WTC11 (cell line): ENCODE results near the gene KCNG3.

Source experiments
- ATF1 ChIP-seq: sonication (generic); formaldehyde crosslinking; IDR thresholded peaks from 2 replicates; pipeline ENCODE4 v1.8.1; 2023; ENCODE audit warnings: mild to moderate bottlenecking, moderate library complexity, missing genetic modification reagents
- CREM ChIP-seq: sonication (generic); formaldehyde crosslinking; IDR thresholded peaks from 2 replicates; pipeline ENCODE4 v1.8.1; 2022; ENCODE audit warnings: mild to moderate bottlenecking, missing genetic modification reagents, moderate library complexity
- ESRRA ChIP-seq: sonication (generic); formaldehyde crosslinking; IDR thresholded peaks from 2 replicates; pipeline ENCODE4 v1.8.1; 2022; ENCODE audit warnings: mild to moderate bottlenecking, missing genetic modification reagents, borderline replicate concordance
- SP1 ChIP-seq: sonication (generic); formaldehyde crosslinking; conservative IDR thresholded peaks from 2 replicates; pipeline ENCODE4 v1.8.1; 2022; ENCODE audit warnings: missing genetic modification reagents
- TF ChIP-seq, protein P1 (sequence below): fragments of 200-600 bp; IDR thresholded peaks from 2 replicates; pipeline ENCODE4 v1.8.0; 2022; ENCODE audit warnings: antibody characterized with exemption
- TF ChIP-seq, protein P2 (sequence below): sonication (generic); formaldehyde crosslinking; IDR thresholded peaks from 2 replicates; pipeline ENCODE4 v1.8.1; 2022; ENCODE audit warnings: missing genetic modification reagents, borderline replicate concordance
- TF ChIP-seq, protein P3 (sequence below): sonication (generic); formaldehyde crosslinking; IDR thresholded peaks from 2 replicates; pipeline ENCODE4 v1.8.0; 2023; ENCODE audit warnings: missing genetic modification reagents, mild to moderate bottlenecking, borderline replicate concordance

DNA sequence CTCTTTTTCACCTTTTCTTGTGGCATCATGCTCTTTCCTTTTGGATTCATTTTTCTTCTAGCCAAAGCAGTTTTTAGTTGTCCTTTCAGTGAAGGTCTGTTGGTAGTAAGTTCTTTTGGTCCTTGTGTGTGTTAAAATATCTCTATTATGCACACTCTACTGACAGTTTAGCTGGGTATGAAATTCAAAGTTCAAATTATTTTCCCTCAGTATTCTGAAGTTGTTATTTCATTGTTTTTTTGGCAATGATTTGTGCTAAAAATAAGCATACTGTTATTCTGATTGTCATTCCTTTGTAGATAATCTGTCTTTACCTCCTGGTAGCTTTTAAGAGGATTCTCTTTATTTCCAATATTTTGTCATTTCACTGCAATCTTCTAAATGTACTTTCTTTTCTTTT is 79.6 kb downstream of the KCNG3 start:
- TF ChIP-seq ATF1 (CRISPR knock-in tag) (no peak), CREM (CRISPR knock-in tag) (no peak), SP1 (CRISPR knock-in tag) (no peak), ESRRA (CRISPR knock-in tag) (no peak)
- TF ChIP-seq, protein P1, sequence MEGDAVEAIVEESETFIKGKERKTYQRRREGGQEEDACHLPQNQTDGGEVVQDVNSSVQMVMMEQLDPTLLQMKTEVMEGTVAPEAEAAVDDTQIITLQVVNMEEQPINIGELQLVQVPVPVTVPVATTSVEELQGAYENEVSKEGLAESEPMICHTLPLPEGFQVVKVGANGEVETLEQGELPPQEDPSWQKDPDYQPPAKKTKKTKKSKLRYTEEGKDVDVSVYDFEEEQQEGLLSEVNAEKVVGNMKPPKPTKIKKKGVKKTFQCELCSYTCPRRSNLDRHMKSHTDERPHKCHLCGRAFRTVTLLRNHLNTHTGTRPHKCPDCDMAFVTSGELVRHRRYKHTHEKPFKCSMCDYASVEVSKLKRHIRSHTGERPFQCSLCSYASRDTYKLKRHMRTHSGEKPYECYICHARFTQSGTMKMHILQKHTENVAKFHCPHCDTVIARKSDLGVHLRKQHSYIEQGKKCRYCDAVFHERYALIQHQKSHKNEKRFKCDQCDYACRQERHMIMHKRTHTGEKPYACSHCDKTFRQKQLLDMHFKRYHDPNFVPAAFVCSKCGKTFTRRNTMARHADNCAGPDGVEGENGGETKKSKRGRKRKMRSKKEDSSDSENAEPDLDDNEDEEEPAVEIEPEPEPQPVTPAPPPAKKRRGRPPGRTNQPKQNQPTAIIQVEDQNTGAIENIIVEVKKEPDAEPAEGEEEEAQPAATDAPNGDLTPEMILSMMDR: no peak
- TF ChIP-seq, protein P2, sequence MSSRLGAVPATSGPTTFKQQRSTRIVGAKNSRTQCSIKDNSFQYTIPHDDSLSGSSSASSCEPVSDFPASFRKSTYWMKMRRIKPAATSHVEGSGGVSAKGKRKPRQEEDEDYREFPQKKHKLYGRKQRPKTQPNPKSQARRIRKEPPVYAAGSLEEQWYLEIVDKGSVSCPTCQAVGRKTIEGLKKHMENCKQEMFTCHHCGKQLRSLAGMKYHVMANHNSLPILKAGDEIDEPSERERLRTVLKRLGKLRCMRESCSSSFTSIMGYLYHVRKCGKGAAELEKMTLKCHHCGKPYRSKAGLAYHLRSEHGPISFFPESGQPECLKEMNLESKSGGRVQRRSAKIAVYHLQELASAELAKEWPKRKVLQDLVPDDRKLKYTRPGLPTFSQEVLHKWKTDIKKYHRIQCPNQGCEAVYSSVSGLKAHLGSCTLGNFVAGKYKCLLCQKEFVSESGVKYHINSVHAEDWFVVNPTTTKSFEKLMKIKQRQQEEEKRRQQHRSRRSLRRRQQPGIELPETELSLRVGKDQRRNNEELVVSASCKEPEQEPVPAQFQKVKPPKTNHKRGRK (CRISPR knock-in tag): no peak
- TF ChIP-seq, protein P3, sequence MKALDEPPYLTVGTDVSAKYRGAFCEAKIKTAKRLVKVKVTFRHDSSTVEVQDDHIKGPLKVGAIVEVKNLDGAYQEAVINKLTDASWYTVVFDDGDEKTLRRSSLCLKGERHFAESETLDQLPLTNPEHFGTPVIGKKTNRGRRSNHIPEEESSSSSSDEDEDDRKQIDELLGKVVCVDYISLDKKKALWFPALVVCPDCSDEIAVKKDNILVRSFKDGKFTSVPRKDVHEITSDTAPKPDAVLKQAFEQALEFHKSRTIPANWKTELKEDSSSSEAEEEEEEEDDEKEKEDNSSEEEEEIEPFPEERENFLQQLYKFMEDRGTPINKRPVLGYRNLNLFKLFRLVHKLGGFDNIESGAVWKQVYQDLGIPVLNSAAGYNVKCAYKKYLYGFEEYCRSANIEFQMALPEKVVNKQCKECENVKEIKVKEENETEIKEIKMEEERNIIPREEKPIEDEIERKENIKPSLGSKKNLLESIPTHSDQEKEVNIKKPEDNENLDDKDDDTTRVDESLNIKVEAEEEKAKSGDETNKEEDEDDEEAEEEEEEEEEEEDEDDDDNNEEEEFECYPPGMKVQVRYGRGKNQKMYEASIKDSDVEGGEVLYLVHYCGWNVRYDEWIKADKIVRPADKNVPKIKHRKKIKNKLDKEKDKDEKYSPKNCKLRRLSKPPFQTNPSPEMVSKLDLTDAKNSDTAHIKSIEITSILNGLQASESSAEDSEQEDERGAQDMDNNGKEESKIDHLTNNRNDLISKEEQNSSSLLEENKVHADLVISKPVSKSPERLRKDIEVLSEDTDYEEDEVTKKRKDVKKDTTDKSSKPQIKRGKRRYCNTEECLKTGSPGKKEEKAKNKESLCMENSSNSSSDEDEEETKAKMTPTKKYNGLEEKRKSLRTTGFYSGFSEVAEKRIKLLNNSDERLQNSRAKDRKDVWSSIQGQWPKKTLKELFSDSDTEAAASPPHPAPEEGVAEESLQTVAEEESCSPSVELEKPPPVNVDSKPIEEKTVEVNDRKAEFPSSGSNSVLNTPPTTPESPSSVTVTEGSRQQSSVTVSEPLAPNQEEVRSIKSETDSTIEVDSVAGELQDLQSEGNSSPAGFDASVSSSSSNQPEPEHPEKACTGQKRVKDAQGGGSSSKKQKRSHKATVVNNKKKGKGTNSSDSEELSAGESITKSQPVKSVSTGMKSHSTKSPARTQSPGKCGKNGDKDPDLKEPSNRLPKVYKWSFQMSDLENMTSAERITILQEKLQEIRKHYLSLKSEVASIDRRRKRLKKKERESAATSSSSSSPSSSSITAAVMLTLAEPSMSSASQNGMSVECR (CRISPR knock-in tag): no peak
